HG03354 (cell line): ENCODE data around the gene CD274.

ENCODE experiments used
- ATAC-seq: cut with Tn5 transposase; IDR thresholded peaks from one replicate; pipeline ENCODE4 v1.9.1; 2021; ENCODE audit warnings: mild to moderate bottlenecking; ENCODE audit not compliant: unreplicated experiment, poor library complexity, severe bottlenecking

Gene CD274

GRCh38 chr9:5518171-5518936 is 68.0 kb downstream of the CD274 start:
- ATAC-seq: peak; percentile 61

- peak; percentile 22 for ATAC-seq
These were observed 68.6 kb downstream of the CD274 start for GRCh38 chr9:5518937-5519319.
